GM21723 (cell line): ENCODE results near the gene TRIM29.
"Not testable (repeated sequence)": the region's sequence is repeated elsewhere in the genome, so short reads cannot be mapped to it uniquely, and the experiment has no call there.

Experiments
- ATAC-seq: cut with Tn5 transposase; IDR thresholded peaks from one replicate; pipeline ENCODE4 v1.9.1; 2021; ENCODE audit warnings: mild to moderate bottlenecking, moderate library complexity; ENCODE audit not compliant: unreplicated experiment

The TRIM29 gene

GRCh38 chr11:120137611-120138521 lies at the start of gene TRIM29:
TSS of gene TRIM29 (minus strand) at chr11:120138113. CDS start at chr11:120138031, 82 bp downstream.
- no peak for ATAC-seq

- ATAC-seq, result peak; percentile 61
These were observed 49.1 kb upstream of the TRIM29 start for GRCh38 chr11:120186774-120187591.

GRCh38 chr11:120186456-120186773 lies 48.5 kb upstream of the TRIM29 start:
- no peak for ATAC-seq

- ATAC-seq, result no peak
These were observed 48.0 kb upstream of the TRIM29 start for GRCh38 chr11:120185706-120186455.

GRCh38 chr11:120184946-120185705 lies 47.2 kb upstream of the TRIM29 start:
- ATAC-seq, result no peak

GRCh38 chr11:120184371-120184945 lies 46.5 kb upstream of the TRIM29 start:
- no peak for ATAC-seq

- no peak for ATAC-seq
These were observed 45.8 kb upstream of the TRIM29 start for GRCh38 chr11:120183701-120184141.

- no peak for ATAC-seq
These were observed 45.0 kb upstream of the TRIM29 start for GRCh38 chr11:120182790-120183491.

- ATAC-seq, result no peak
These were observed 44.5 kb upstream of the TRIM29 start for GRCh38 chr11:120182372-120182771.

- ATAC-seq, result no peak
These were observed 43.6 kb upstream of the TRIM29 start for GRCh38 chr11:120181376-120181975.

- no peak for ATAC-seq
These were observed 42.8 kb upstream of the TRIM29 start for GRCh38 chr11:120180551-120181232.

- ATAC-seq, result not testable (repeated sequence)
These were observed 42.1 kb upstream of the TRIM29 start for GRCh38 chr11:120180063-120180462.

GRCh38 chr11:120179057-120179672 lies 41.3 kb upstream of the TRIM29 start:
- no peak for ATAC-seq

GRCh38 chr11:120178561-120179056 lies 40.7 kb upstream of the TRIM29 start:
- ATAC-seq, result no peak

- no peak for ATAC-seq
These were observed 37.0 kb upstream of the TRIM29 start for GRCh38 chr11:120174866-120175265.

- no peak for ATAC-seq
These were observed 35.9 kb upstream of the TRIM29 start for GRCh38 chr11:120173807-120174206.

GRCh38 chr11:120173019-120173705 lies 35.2 kb upstream of the TRIM29 start:
- ATAC-seq, result no peak
